ENCODE results near the gene ERV3-1. TPM values are rescaled to one million over a fixed set of nuclear protein-coding genes. Genes with fewer than 3 reads are reported as not detected.
"Not testable (repeated sequence)": the region's sequence is repeated elsewhere in the genome, so short reads cannot be mapped to it uniquely, and the experiment has no call there.

ERV3-1 gene
- total RNA-seq, 1 donor from 2014 or later, result 14.6 TPM

GRCh38 chr7:65036526-65036925, 30.0 kb upstream of the ERV3-1 start:
- H3K27me3 ChIP-seq (ENCODE audit: control insufficient read depth in 3 of 3, insufficient read depth in 3 of 3, low read length in 3 of 3); H3K9me3 ChIP-seq (ENCODE audit: control insufficient read depth in 3 of 3, low read length in 3 of 3); H3K36me3 ChIP-seq (ENCODE audit: control insufficient read depth in 3 of 3, insufficient read depth in 3 of 3, low read length in 3 of 3); H3K4me1 ChIP-seq (ENCODE audit: control insufficient read depth in 3 of 3, insufficient read depth in 3 of 3, low read length in 3 of 3); H3K9ac ChIP-seq (ENCODE audit: low read depth in 1 of 3, low read length in 3 of 3); H3K4me3 ChIP-seq (ENCODE audit: low read length in 3 of 3); H3K27ac ChIP-seq (ENCODE audit: low read depth, low read length): not testable (repeated sequence)

GRCh38 chr7:65035469-65035868, 29.0 kb upstream of the ERV3-1 start:
- H3K36me3 ChIP-seq (ENCODE audit: control insufficient read depth in 3 of 3, insufficient read depth in 3 of 3, low read length in 3 of 3); H3K27me3 ChIP-seq (ENCODE audit: control insufficient read depth in 3 of 3, insufficient read depth in 3 of 3, low read length in 3 of 3); H3K9ac ChIP-seq (ENCODE audit: low read depth in 1 of 3, low read length in 3 of 3); H3K4me3 ChIP-seq (ENCODE audit: low read length in 3 of 3); H3K9me3 ChIP-seq (ENCODE audit: control insufficient read depth in 3 of 3, low read length in 3 of 3); H3K27ac ChIP-seq (ENCODE audit: low read depth, low read length); H3K4me1 ChIP-seq (ENCODE audit: control insufficient read depth in 3 of 3, insufficient read depth in 3 of 3, low read length in 3 of 3): not testable (repeated sequence)

GRCh38 chr7:65034120-65034782, 27.8 kb upstream of the ERV3-1 start:
- not testable (repeated sequence) for H3K9ac ChIP-seq (ENCODE audit: low read depth in 1 of 3, low read length in 3 of 3); H3K36me3 ChIP-seq (ENCODE audit: control insufficient read depth in 3 of 3, insufficient read depth in 3 of 3, low read length in 3 of 3); H3K27me3 ChIP-seq (ENCODE audit: control insufficient read depth in 3 of 3, insufficient read depth in 3 of 3, low read length in 3 of 3); H3K4me1 ChIP-seq (ENCODE audit: control insufficient read depth in 3 of 3, insufficient read depth in 3 of 3, low read length in 3 of 3); H3K4me3 ChIP-seq (ENCODE audit: low read length in 3 of 3); H3K27ac ChIP-seq (ENCODE audit: low read depth, low read length); H3K9me3 ChIP-seq (ENCODE audit: control insufficient read depth in 3 of 3, low read length in 3 of 3)

GRCh38 chr7:65033391-65033790, 26.9 kb upstream of the ERV3-1 start:
- H3K4me1 ChIP-seq (ENCODE audit: control insufficient read depth in 3 of 3, insufficient read depth in 3 of 3, low read length in 3 of 3); H3K36me3 ChIP-seq (ENCODE audit: control insufficient read depth in 3 of 3, insufficient read depth in 3 of 3, low read length in 3 of 3); H3K4me3 ChIP-seq (ENCODE audit: low read length in 3 of 3); H3K27ac ChIP-seq (ENCODE audit: low read depth, low read length); H3K9me3 ChIP-seq (ENCODE audit: control insufficient read depth in 3 of 3, low read length in 3 of 3); H3K27me3 ChIP-seq (ENCODE audit: control insufficient read depth in 3 of 3, insufficient read depth in 3 of 3, low read length in 3 of 3); H3K9ac ChIP-seq (ENCODE audit: low read depth in 1 of 3, low read length in 3 of 3): not testable (repeated sequence)

- H3K4me3 ChIP-seq (ENCODE audit: low read length in 3 of 3); H3K9ac ChIP-seq (ENCODE audit: low read depth in 1 of 3, low read length in 3 of 3); H3K4me1 ChIP-seq (ENCODE audit: control insufficient read depth in 3 of 3, insufficient read depth in 3 of 3, low read length in 3 of 3); H3K27ac ChIP-seq (ENCODE audit: low read depth, low read length); H3K27me3 ChIP-seq (ENCODE audit: control insufficient read depth in 3 of 3, insufficient read depth in 3 of 3, low read length in 3 of 3); H3K9me3 ChIP-seq (ENCODE audit: control insufficient read depth in 3 of 3, low read length in 3 of 3); H3K36me3 ChIP-seq (ENCODE audit: control insufficient read depth in 3 of 3, insufficient read depth in 3 of 3, low read length in 3 of 3): not testable (repeated sequence)
These were observed 18.5 kb upstream of the ERV3-1 start for GRCh38 chr7:65025023-65025422.

GRCh38 chr7:65020978-65021377, 14.5 kb upstream of the ERV3-1 start:
- not testable (repeated sequence) for H3K9ac ChIP-seq (ENCODE audit: low read depth in 1 of 3, low read length in 3 of 3); H3K4me3 ChIP-seq (ENCODE audit: low read length in 3 of 3); H3K4me1 ChIP-seq (ENCODE audit: control insufficient read depth in 3 of 3, insufficient read depth in 3 of 3, low read length in 3 of 3); H3K9me3 ChIP-seq (ENCODE audit: control insufficient read depth in 3 of 3, low read length in 3 of 3); H3K36me3 ChIP-seq (ENCODE audit: control insufficient read depth in 3 of 3, insufficient read depth in 3 of 3, low read length in 3 of 3); H3K27me3 ChIP-seq (ENCODE audit: control insufficient read depth in 3 of 3, insufficient read depth in 3 of 3, low read length in 3 of 3); H3K27ac ChIP-seq (ENCODE audit: low read depth, low read length)

GRCh38 chr7:65009881-65010280, 3.4 kb upstream of the ERV3-1 start:
- H3K9ac ChIP-seq (ENCODE audit: low read depth in 1 of 3, low read length in 3 of 3); H3K27me3 ChIP-seq (ENCODE audit: control insufficient read depth in 3 of 3, insufficient read depth in 3 of 3, low read length in 3 of 3); H3K27ac ChIP-seq (ENCODE audit: low read depth, low read length); H3K36me3 ChIP-seq (ENCODE audit: control insufficient read depth in 3 of 3, insufficient read depth in 3 of 3, low read length in 3 of 3); H3K4me3 ChIP-seq (ENCODE audit: low read length in 3 of 3); H3K4me1 ChIP-seq (ENCODE audit: control insufficient read depth in 3 of 3, insufficient read depth in 3 of 3, low read length in 3 of 3); H3K9me3 ChIP-seq (ENCODE audit: control insufficient read depth in 3 of 3, low read length in 3 of 3): not testable (repeated sequence)

- H3K4me1 ChIP-seq (ENCODE audit: control insufficient read depth in 3 of 3, insufficient read depth in 3 of 3, low read length in 3 of 3); H3K36me3 ChIP-seq (ENCODE audit: control insufficient read depth in 3 of 3, insufficient read depth in 3 of 3, low read length in 3 of 3); H3K9ac ChIP-seq (ENCODE audit: low read depth in 1 of 3, low read length in 3 of 3); H3K4me3 ChIP-seq (ENCODE audit: low read length in 3 of 3); H3K27ac ChIP-seq (ENCODE audit: low read depth, low read length); H3K9me3 ChIP-seq (ENCODE audit: control insufficient read depth in 3 of 3, low read length in 3 of 3); H3K27me3 ChIP-seq (ENCODE audit: control insufficient read depth in 3 of 3, insufficient read depth in 3 of 3, low read length in 3 of 3): not testable (repeated sequence)
These were observed 2.9 kb upstream of the ERV3-1 start for GRCh38 chr7:65009394-65009793.

- not testable (repeated sequence) for H3K36me3 ChIP-seq (ENCODE audit: control insufficient read depth in 3 of 3, insufficient read depth in 3 of 3, low read length in 3 of 3); H3K9me3 ChIP-seq (ENCODE audit: control insufficient read depth in 3 of 3, low read length in 3 of 3); H3K9ac ChIP-seq (ENCODE audit: low read depth in 1 of 3, low read length in 3 of 3); H3K27me3 ChIP-seq (ENCODE audit: control insufficient read depth in 3 of 3, insufficient read depth in 3 of 3, low read length in 3 of 3); H3K4me1 ChIP-seq (ENCODE audit: control insufficient read depth in 3 of 3, insufficient read depth in 3 of 3, low read length in 3 of 3)
- Histone ChIP-seq H3K27ac (ENCODE audit: low read depth, low read length) (peak overlapping the region; percentile 73), H3K4me3 (ENCODE audit: low read length in 3 of 3) (peak overlapping the region; percentile 91 to 96 (median 91))
These were observed 549 bp upstream of the ERV3-1 start for GRCh38 chr7:65007036-65007435.

- Histone ChIP-seq H3K36me3 (ENCODE audit: control insufficient read depth in 3 of 3, insufficient read depth in 3 of 3, low read length in 3 of 3) (peaks cover 0 to 2% (median 0%) of the 10 kb centered on the region in 3 donors), H3K9me3 (ENCODE audit: control insufficient read depth in 3 of 3, low read length in 3 of 3) (no peaks in the 10 kb centered on the region), H3K27me3 (ENCODE audit: control insufficient read depth in 3 of 3, insufficient read depth in 3 of 3, low read length in 3 of 3) (no peaks in the 10 kb centered on the region), H3K4me1 (ENCODE audit: control insufficient read depth in 3 of 3, insufficient read depth in 3 of 3, low read length in 3 of 3) (peaks cover 3 to 10% (median 4%) of the 10 kb centered on the region in 3 donors), H3K9ac (ENCODE audit: low read depth in 1 of 3, low read length in 3 of 3) (no peak overlapping the region), H3K4me3 (ENCODE audit: low read length in 3 of 3) (no peak overlapping the region), H3K27ac (ENCODE audit: low read depth, low read length) (no peak overlapping the region)
These were observed 1.9 kb downstream of the ERV3-1 start for GRCh38 chr7:65004575-65004974.

Measured in skeletal muscle tissue (tissue), 4 donors.